Measurements from ENCODE around the gene TRMT11. TPM values are rescaled to one million over a fixed set of nuclear protein-coding genes. Genes with fewer than 3 reads are reported as not detected.

Gene TRMT11
- total RNA-seq, result 10 to 100 TPM; 29.0 to 60.3 (median 39.0) TPM

- peaks cover 12 to 17% of the 10 kb centered on the region in 2 donors for H3K4me1 ChIP-seq (replicated peaks in 1 of 2)
- in situ Hi-C loops (cut with MboI; ENCODE audit: low pct_unique_long_range_greater_than_20kb in 2 of 9, low sequenced_read_pairs in 9 of 9, unreplicated experiment in 9 of 9), result loop anchor here in 1 of 9 experiments (25.0 kb wide), 1 partner anchor 674 kb away; the partner anchor contains the start of gene HDDC2
- peak; percentile 93 to 99 (median 98) for ATAC-seq (replicated peaks in 6 of 8)
- 0 to 20% (median 1%) methylated on average over 4 to 20 of the region's 52 CpGs; no CpG with 5 or more reads in 1 of the 10 experiments for WGBS, 10 experiments
- H3K4me3 ChIP-seq, result peak within 1 kb of the TSS; percentile 56 to 88 (median 70)
- peak within 1 kb of the TSS; percentile 53 to 71 for H3K27ac ChIP-seq
Measured at GRCh38 chr6:125986301-125987025, at the start of gene TRMT11. Gene TRMT11 (plus strand): TSS chr6:125986540. CDS start chr6:125986551, 11 bp downstream.

- in situ Hi-C loops (cut with MboI; ENCODE audit: low pct_unique_long_range_greater_than_20kb in 2 of 9, low sequenced_read_pairs in 9 of 9, unreplicated experiment in 9 of 9), result no loop called here
- no peak overlapping the region for H3K27ac ChIP-seq
- H3K4me1 ChIP-seq (replicated peaks in 1 of 2), result no peaks in the 10 kb centered on the region
- WGBS, 10 experiments, result 43 to 100% (median 63%) methylated on average over 1 of the region's 1 CpG; no CpG with 5 or more reads in 6 of the 10 experiments
- no peak for ATAC-seq (replicated peaks in 6 of 8)
- H3K4me3 ChIP-seq, result no peak overlapping the region
Measured at GRCh38 chr6:125939026-125939425, 47.3 kb upstream of the TRMT11 start.

- 58 to 100% (median 76%) methylated on average over 1 to 2 of the region's 2 CpGs; no CpG with 5 or more reads in 2 of the 10 experiments for WGBS, 10 experiments
- no peaks in the 10 kb centered on the region for H3K4me1 ChIP-seq (replicated peaks in 1 of 2)
- in situ Hi-C loops (cut with MboI; ENCODE audit: low pct_unique_long_range_greater_than_20kb in 2 of 9, low sequenced_read_pairs in 9 of 9, unreplicated experiment in 9 of 9), result no loop called here
- ATAC-seq (replicated peaks in 6 of 8), result no peak
- no peak overlapping the region for H3K4me3 ChIP-seq
- H3K27ac ChIP-seq, result no peak overlapping the region
Measured at GRCh38 chr6:125939791-125940190, 46.5 kb upstream of the TRMT11 start.

GRCh38 chr6:125940247-125941041, 45.9 kb upstream of the TRMT11 start:
- H3K4me3 ChIP-seq, result no peak overlapping the region
- no peak overlapping the region for H3K27ac ChIP-seq
- 36 to 91% (median 68%) methylated on average over 1 to 5 of the region's 5 CpGs; no CpG with 5 or more reads in 1 of the 10 experiments for WGBS, 10 experiments
- ATAC-seq (replicated peaks in 6 of 8), result peak in 3 of 8 experiments; percentile 75 to 91 (median 78)
- H3K4me1 ChIP-seq (replicated peaks in 1 of 2), result no peaks in the 10 kb centered on the region
- in situ Hi-C loops (cut with MboI; ENCODE audit: low pct_unique_long_range_greater_than_20kb in 2 of 9, low sequenced_read_pairs in 9 of 9, unreplicated experiment in 9 of 9), result no loop called here

- Histone ChIP-seq H3K4me1 (replicated peaks in 1 of 2) (no peaks in the 10 kb centered on the region), H3K4me3 (no peak overlapping the region), H3K27ac (no peak overlapping the region)
- WGBS, 10 experiments, result 70 to 100% (median 94%) methylated on average over 1 to 9 of the region's 10 CpGs; no CpG with 5 or more reads in 1 of the 10 experiments
- no peak for ATAC-seq (replicated peaks in 6 of 8)
- in situ Hi-C loops (cut with MboI; ENCODE audit: low pct_unique_long_range_greater_than_20kb in 2 of 9, low sequenced_read_pairs in 9 of 9, unreplicated experiment in 9 of 9), result no loop called here
Measured at GRCh38 chr6:125942672-125943527, 43.4 kb upstream of the TRMT11 start.

- ATAC-seq (replicated peaks in 6 of 8), result no peak
- Histone ChIP-seq H3K4me3 (no peak overlapping the region), H3K27ac (no peak overlapping the region), H3K4me1 (replicated peaks in 1 of 2) (no peaks in the 10 kb centered on the region)
- WGBS, 10 experiments, result 72 to 95% (median 79%) methylated on average over 2 to 4 of the region's 4 CpGs
- in situ Hi-C loops (cut with MboI; ENCODE audit: low pct_unique_long_range_greater_than_20kb in 2 of 9, low sequenced_read_pairs in 9 of 9, unreplicated experiment in 9 of 9), result no loop called here
Measured at GRCh38 chr6:125943528-125944433, 42.6 kb upstream of the TRMT11 start.

- Histone ChIP-seq H3K4me1 (replicated peaks in 1 of 2) (no peaks in the 10 kb centered on the region), H3K4me3 (no peak overlapping the region), H3K27ac (no peak overlapping the region)
- ATAC-seq (replicated peaks in 6 of 8), result peak in 1 of 8 experiments; percentile 69
- in situ Hi-C loops (cut with MboI; ENCODE audit: low pct_unique_long_range_greater_than_20kb in 2 of 9, low sequenced_read_pairs in 9 of 9, unreplicated experiment in 9 of 9), result no loop called here
- 4 to 88% (median 78%) methylated on average over 1 to 5 of the region's 5 CpGs; no CpG with 5 or more reads in 1 of the 10 experiments for WGBS, 10 experiments
Measured at GRCh38 chr6:125944434-125944816, 41.9 kb upstream of the TRMT11 start.

GRCh38 chr6:125944896-125945295, 41.4 kb upstream of the TRMT11 start:
- 27 to 100% (median 79%) methylated on average over 1 of the region's 1 CpG; no CpG with 5 or more reads in 2 of the 10 experiments for WGBS, 10 experiments
- in situ Hi-C loops (cut with MboI; ENCODE audit: low pct_unique_long_range_greater_than_20kb in 2 of 9, low sequenced_read_pairs in 9 of 9, unreplicated experiment in 9 of 9), result no loop called here
- ATAC-seq (replicated peaks in 6 of 8), result no peak
- Histone ChIP-seq H3K4me1 (replicated peaks in 1 of 2) (no peaks in the 10 kb centered on the region), H3K27ac (no peak overlapping the region), H3K4me3 (no peak overlapping the region)

- Histone ChIP-seq H3K4me3 (no peak overlapping the region), H3K4me1 (replicated peaks in 1 of 2) (no peaks in the 10 kb centered on the region), H3K27ac (no peak overlapping the region)
- in situ Hi-C loops (cut with MboI; ENCODE audit: low pct_unique_long_range_greater_than_20kb in 2 of 9, low sequenced_read_pairs in 9 of 9, unreplicated experiment in 9 of 9), result no loop called here
- WGBS, 10 experiments, result 80 to 100% (median 100%) methylated on average over 1 of the region's 1 CpG; no CpG with 5 or more reads in 2 of the 10 experiments
- ATAC-seq (replicated peaks in 6 of 8), result no peak
Measured at GRCh38 chr6:125945378-125946141, 40.8 kb upstream of the TRMT11 start.

GRCh38 chr6:125947615-125948014, 38.7 kb upstream of the TRMT11 start:
- Histone ChIP-seq H3K4me1 (replicated peaks in 1 of 2) (no peaks in the 10 kb centered on the region), H3K27ac (no peak overlapping the region), H3K4me3 (no peak overlapping the region)
- WGBS, 10 experiments, result 0 to 92% (median 71%) methylated on average over 1 to 2 of the region's 2 CpGs; no CpG with 5 or more reads in 2 of the 10 experiments
- peak in 3 of 8 experiments; percentile 10 to 63 (median 22) for ATAC-seq (replicated peaks in 6 of 8)
- in situ Hi-C loops (cut with MboI; ENCODE audit: low pct_unique_long_range_greater_than_20kb in 2 of 9, low sequenced_read_pairs in 9 of 9, unreplicated experiment in 9 of 9), result no loop called here

GRCh38 chr6:125948455-125948854, 37.9 kb upstream of the TRMT11 start:
- in situ Hi-C loops (cut with MboI; ENCODE audit: low pct_unique_long_range_greater_than_20kb in 2 of 9, low sequenced_read_pairs in 9 of 9, unreplicated experiment in 9 of 9), result no loop called here
- Histone ChIP-seq H3K4me3 (no peak overlapping the region), H3K27ac (no peak overlapping the region), H3K4me1 (replicated peaks in 1 of 2) (no peaks in the 10 kb centered on the region)
- 78 to 100% (median 93%) methylated on average over 1 to 3 of the region's 3 CpGs for WGBS, 10 experiments
- ATAC-seq (replicated peaks in 6 of 8), result no peak
